ENCODE data around the gene CIB4.

GRCh38 chr2:26674002-26674751 lies 33.0 kb upstream of the CIB4 start:
- TF ChIP-seq EP300 (IDR thresholded peaks at IDR 0.05) (no peak), CTCF (IDR thresholded peaks at IDR 0.05) (no peak)
